GM19467 (cell line): ENCODE measurements around the gene MRPS24.
"Not testable (repeated sequence)": the region's sequence is repeated elsewhere in the genome, so short reads cannot be mapped to it uniquely, and the experiment has no call there.

Experiments
- ATAC-seq: cut with Tn5 transposase; IDR thresholded peaks from one replicate; pipeline ENCODE4 v1.9.1; 2021; ENCODE audit warnings: mild to moderate bottlenecking, moderate library complexity; ENCODE audit not compliant: unreplicated experiment

MRPS24 gene

GRCh38 chr7:43869006-43869866 is at the start of gene MRPS24:
Gene MRPS24, minus strand, starts transcription at chr7:43869517. Its CDS starts 22 bp downstream, at chr7:43869495.
- ATAC-seq = peak; percentile 90

- no peak for ATAC-seq
Measured at GRCh38 chr7:43915907-43916306, 46.6 kb upstream of the MRPS24 start.

- ATAC-seq = no peak
Measured at GRCh38 chr7:43914795-43915194, 45.5 kb upstream of the MRPS24 start.

- ATAC-seq = peak; percentile 65
Measured at GRCh38 chr7:43906331-43907010, 37.2 kb upstream of the MRPS24 start, which contains the start of gene URGCP. Gene URGCP, minus strand, starts transcription at chr7:43906596. Its CDS starts 21 bp downstream, at chr7:43906575.

GRCh38 chr7:43905956-43906330 is 36.6 kb upstream of the MRPS24 start:
- ATAC-seq = peak; percentile 37

- ATAC-seq = no peak
Measured at GRCh38 chr7:43905209-43905946, 36.1 kb upstream of the MRPS24 start.

- ATAC-seq = no peak
Measured at GRCh38 chr7:43904533-43905208, 35.4 kb upstream of the MRPS24 start.

GRCh38 chr7:43902542-43903054 is 33.3 kb upstream of the MRPS24 start:
- no peak for ATAC-seq

GRCh38 chr7:43898571-43898970 is 29.3 kb upstream of the MRPS24 start:
- not testable (repeated sequence) for ATAC-seq

GRCh38 chr7:43895847-43896415 is 26.6 kb upstream of the MRPS24 start:
- no peak for ATAC-seq

GRCh38 chr7:43891069-43891955 is 22.0 kb upstream of the MRPS24 start:
- no peak for ATAC-seq

- ATAC-seq = no peak
Measured at GRCh38 chr7:43890468-43890867, 21.2 kb upstream of the MRPS24 start.

GRCh38 chr7:43888993-43889945 is 20.0 kb upstream of the MRPS24 start:
- no peak for ATAC-seq

- ATAC-seq = no peak
Measured at GRCh38 chr7:43884617-43885016, 15.3 kb upstream of the MRPS24 start.

GRCh38 chr7:43884209-43884608 is 14.9 kb upstream of the MRPS24 start:
- no peak for ATAC-seq

- ATAC-seq = no peak
Measured at GRCh38 chr7:43880596-43880995, 11.3 kb upstream of the MRPS24 start.

GRCh38 chr7:43879477-43879876 is 10.2 kb upstream of the MRPS24 start:
- ATAC-seq = no peak

GRCh38 chr7:43878867-43879266 is 9.6 kb upstream of the MRPS24 start:
- no peak for ATAC-seq
